K562 (cell line): ENCODE measurements around the gene FEN1. TPM values are rescaled to one million over a fixed set of nuclear protein-coding genes. Genes with fewer than 3 reads are reported as not detected.

Source experiments
- ATF7 ChIP-seq: fragments of 450-650 bp; IDR thresholded peaks from 2 replicates; pipeline ENCODE4 v1.7.1; 2014; ENCODE audit warnings: mild to moderate bottlenecking, moderate library complexity
- E2F4 ChIP-seq: sonication (generic); formaldehyde crosslinking; IDR thresholded peaks from 2 replicates; pipeline ENCODE4 v1.8.0; 2022; ENCODE audit warnings: mild to moderate bottlenecking, low read depth, missing genetic modification reagents
- E2F6 ChIP-seq, 2 experiments: IDR thresholded peaks; 2 replicates each; pipeline ENCODE4 v1.6.1; 2011; ENCODE audit warnings: borderline replicate concordance in 1 of 2, control low read depth in 1 of 2, low read depth in 1 of 2, low read length in 1 of 2, mild to moderate bottlenecking in 1 of 2, mixed read lengths in 1 of 2, moderate library complexity in 1 of 2; ENCODE audit not compliant: insufficient read depth in 1 of 2, insufficient read length in 1 of 2, poor library complexity in 1 of 2, severe bottlenecking in 1 of 2; ENCODE audit errors: extremely low read depth in 1 of 2
- ETS1 ChIP-seq: conservative IDR thresholded peaks from 2 replicates; pipeline ENCODE4 v1.6.1; 2011; ENCODE audit warnings: low read depth, mild to moderate bottlenecking, low read length; ENCODE audit not compliant: control insufficient read depth
- HMGN3 ChIP-seq: IDR thresholded peaks from 2 replicates; pipeline ENCODE4 v1.6.1; 2011; ENCODE audit warnings: borderline replicate concordance, low read depth, mild to moderate bottlenecking, mixed read lengths, low read length; ENCODE audit not compliant: insufficient read length; ENCODE audit errors: extremely low read depth
- HNRNPLL ChIP-seq: fragments of 200-400 bp; formaldehyde crosslinking; IDR thresholded peaks from 2 replicates; pipeline ENCODE4 v1.6.1; 2017; ENCODE audit warnings: low read length, low read depth, mild to moderate bottlenecking; ENCODE audit not compliant: poor library complexity, severe bottlenecking
- L3MBTL2 ChIP-seq: fragments of 450-650 bp; IDR thresholded peaks from 2 replicates; pipeline ENCODE4 v1.6.1; 2016; ENCODE audit warnings: mild to moderate bottlenecking, moderate library complexity
- NR2C2 ChIP-seq, 2 experiments: fragments of 200-800 bp in 1 of 2; sonication (Bioruptor generic) in 1 of 2; sonication (generic) in 1 of 2; formaldehyde crosslinking in 1 of 2; IDR thresholded peaks; 2 replicates each; pipeline versions ENCODE4 v1.6.1 to v1.8.0; 2016 to 2022; ENCODE audit warnings: mild to moderate bottlenecking in 1 of 2, missing compliant biosample characterization in 1 of 2, missing genetic modification characterization in 1 of 2, missing genetic modification reagents in 1 of 2
- PKNOX1 ChIP-seq: fragments of 450-650 bp; IDR thresholded peaks from 2 replicates; pipeline ENCODE4 v1.6.1; 2016
- RCOR1 ChIP-seq, 2 experiments: IDR thresholded peaks; 2 replicates each; pipeline ENCODE4 v1.6.1; 2012; ENCODE audit warnings: low read depth in 2 of 2, low read length in 2 of 2, borderline replicate concordance in 1 of 2, improper control_type of control experiment in 1 of 2
- RNF2 ChIP-seq: sonication (generic); IDR thresholded peaks from 2 replicates; pipeline ENCODE4 v1.6.1; 2016
- STAT5A ChIP-seq: IDR thresholded peaks from 2 replicates; pipeline ENCODE4 v1.6.1; 2012; ENCODE audit warnings: low read length, inconsistent platforms, borderline replicate concordance
- ZBTB7A ChIP-seq: IDR thresholded peaks from 2 replicates; pipeline ENCODE4 v1.6.1; 2011; ENCODE audit warnings: low read depth, mild to moderate bottlenecking, low read length, moderate library complexity, borderline replicate concordance; ENCODE audit not compliant: control insufficient read depth
- ZKSCAN8 ChIP-seq: fragments of 200-800 bp; sonication (Bioruptor generic); IDR thresholded peaks from 2 replicates; pipeline ENCODE4 v1.6.1; 2016; ENCODE audit warnings: missing genetic modification characterization, missing compliant biosample characterization
- ZNF431 ChIP-seq: sonication (generic); formaldehyde crosslinking; IDR thresholded peaks from 2 replicates; pipeline ENCODE4 v1.8.0; 2022; ENCODE audit warnings: mild to moderate bottlenecking, missing genetic modification reagents
- ZNF511 ChIP-seq: sonication (generic); formaldehyde crosslinking; IDR thresholded peaks from 2 replicates; pipeline ENCODE4 v1.8.0; 2022; ENCODE audit warnings: mild to moderate bottlenecking, missing genetic modification reagents
- ZNF639 ChIP-seq, 2 experiments: fragments of 200-800 bp in 1 of 2; sonication (Bioruptor generic) in 1 of 2; sonication (generic) in 1 of 2; formaldehyde crosslinking in 1 of 2; IDR thresholded peaks in 1 of 2; conservative IDR thresholded peaks in 1 of 2; 2 replicates each; pipeline versions ENCODE4 v1.5.0 to v1.6.1; 2016 to 2020; ENCODE audit warnings: missing compliant biosample characterization in 1 of 2, missing genetic modification characterization in 1 of 2, missing genetic modification reagents in 1 of 2
- ZNF766 ChIP-seq: fragments of 200-800 bp; sonication (Bioruptor generic); conservative IDR thresholded peaks from 2 replicates; pipeline ENCODE4 v1.6.1; 2016; ENCODE audit warnings: missing genetic modification characterization, missing compliant biosample characterization
- polyA plus RNA-seq, 8 experiments: library from polyadenylated mRNA; depleted of rRNA in 4 of 8; stranded (reverse) in 5 of 8; unstranded in 3 of 8; fragments of >200 nt; fragmentation: Nextera tagmentation in 2 of 8; fragmentation: Illumina TruSeq in 1 of 8; extraction: Ambion mirVana in 2 of 8; extraction: Trizol in 1 of 8; gene quantifications; 2 replicates each; pipeline versions ENCODE4 v1.2.1 to v1.2.3, GENCODE V29; 2011 to 2014; ENCODE audit warnings: inconsistent platforms in 1 of 8, missing spikeins in 1 of 8
- total RNA-seq, 7 experiments: library from RNA; depleted of rRNA in 6 of 7; stranded (reverse); fragments of >200 nt in 6 of 7; fragmentation: Illumina TruSeq in 2 of 7; extraction: Trizol in 2 of 7; gene quantifications; 2 replicates each; pipeline versions ENCODE4 v1.2.1 to v1.2.3, GENCODE V29; 2011 to 2021; ENCODE audit warnings: low replicate concordance in 1 of 7

FEN1 gene
- total and polyA plus RNA-seq, 9 of the 15 experiments (the other 6 are each of a cell fraction or from before 2014, with no cell fraction given): 58.1 to 156 (median 137) TPM

GRCh38 chr11:61749591-61750217, 43.0 kb upstream of the FEN1 start (continued):
- TF ChIP-seq RCOR1 (IDR thresholded peaks at IDR 0.05; ENCODE audit: borderline replicate concordance in 1 of 2, low read depth in 2 of 2, low read length in 2 of 2): peak in 1 of 2 experiments; percentile 54; a peak in 1 of 4 replicates
- TF ChIP-seq HNRNPLL: peak; percentile 19
- peak in 1 of 2 experiments; percentile 7 for TF ChIP-seq E2F6 (IDR thresholded peaks at IDR 0.05; ENCODE audit: borderline replicate concordance in 1 of 2, extremely low read depth in 1 of 2, insufficient read depth in 1 of 2, insufficient read length in 1 of 2, low read depth in 1 of 2, low read length in 1 of 2, poor library complexity in 1 of 2, severe bottlenecking in 1 of 2)
- TF ChIP-seq STAT5A: peak; percentile 67
- peak; percentile 34; the same call in 1 of the 2 replicates for TF ChIP-seq PKNOX1
- TF ChIP-seq L3MBTL2: peak; percentile 57
- no peak for TF ChIP-seq ZKSCAN8
- TF ChIP-seq NR2C2 (CRISPR knock-in tag; IDR thresholded peaks at IDR 0.05): no peak
- TF ChIP-seq NR2C2 (tag; IDR thresholded peaks at IDR 0.05): peak; percentile 71
- peak; percentile 81 for TF ChIP-seq RNF2
- peak; percentile 54; the same call in 1 of the 2 replicates for TF ChIP-seq ZNF766 (CRISPR knock-in tag)
- TF ChIP-seq E2F4: no peak
- no peak for TF ChIP-seq ZNF511 (CRISPR knock-in tag)
- TF ChIP-seq ZNF639 (CRISPR knock-in tag; conservative IDR thresholded peaks at IDR 0.05 in 1 of 2, IDR thresholded peaks at IDR 0.05 in 1 of 2): 0 out of 4 replicates have a peak, but pooled peaks of 1 of the 2 experiments have one; percentile 8
- TF ChIP-seq ZBTB7A: peak; percentile 89; the same call in 1 of the 2 replicates
- TF ChIP-seq HMGN3: peak; percentile 94
- TF ChIP-seq ETS1: peak; percentile 68
- TF ChIP-seq ZNF431: 0 out of 2 replicates have a peak, but pooled peaks have one; percentile 29
- TF ChIP-seq ATF7: 0 out of 2 replicates have a peak, but pooled peaks have one; percentile 18
